Measurements from ENCODE around the gene ARAP3. TPM values are rescaled to one million over a fixed set of nuclear protein-coding genes. Genes with fewer than 3 reads are reported as not detected.

The ARAP3 gene
- total and polyA plus RNA-seq, 3 donors from 2014 or later = 4.0 to 4.8 (median 4.1) TPM

GRCh38 chr5:141663506-141663905 is 18.5 kb downstream of the ARAP3 start:
- no peaks in the 10 kb centered on the region for H3K27me3 ChIP-seq
- no peak for DNase-seq
- H3K27ac ChIP-seq = no peak overlapping the region
- no peak for TF ChIP-seq POLR2A (IDR thresholded peaks at IDR 0.05)
- TF ChIP-seq, protein P1, sequence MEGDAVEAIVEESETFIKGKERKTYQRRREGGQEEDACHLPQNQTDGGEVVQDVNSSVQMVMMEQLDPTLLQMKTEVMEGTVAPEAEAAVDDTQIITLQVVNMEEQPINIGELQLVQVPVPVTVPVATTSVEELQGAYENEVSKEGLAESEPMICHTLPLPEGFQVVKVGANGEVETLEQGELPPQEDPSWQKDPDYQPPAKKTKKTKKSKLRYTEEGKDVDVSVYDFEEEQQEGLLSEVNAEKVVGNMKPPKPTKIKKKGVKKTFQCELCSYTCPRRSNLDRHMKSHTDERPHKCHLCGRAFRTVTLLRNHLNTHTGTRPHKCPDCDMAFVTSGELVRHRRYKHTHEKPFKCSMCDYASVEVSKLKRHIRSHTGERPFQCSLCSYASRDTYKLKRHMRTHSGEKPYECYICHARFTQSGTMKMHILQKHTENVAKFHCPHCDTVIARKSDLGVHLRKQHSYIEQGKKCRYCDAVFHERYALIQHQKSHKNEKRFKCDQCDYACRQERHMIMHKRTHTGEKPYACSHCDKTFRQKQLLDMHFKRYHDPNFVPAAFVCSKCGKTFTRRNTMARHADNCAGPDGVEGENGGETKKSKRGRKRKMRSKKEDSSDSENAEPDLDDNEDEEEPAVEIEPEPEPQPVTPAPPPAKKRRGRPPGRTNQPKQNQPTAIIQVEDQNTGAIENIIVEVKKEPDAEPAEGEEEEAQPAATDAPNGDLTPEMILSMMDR (IDR thresholded peaks at IDR 0.05) = no peak
- intact Hi-C loops (cut with DNase I; ENCODE audit: low total_unique reads) = no loop called here
- H3K9me3 ChIP-seq = no peaks in the 10 kb centered on the region
- WGBS, 2 donors = 81 to 88% methylated on average over 8 of the region's 8 CpGs
- H3K4me3 ChIP-seq = no peak overlapping the region
- H3K4me1 ChIP-seq = no peaks in the 10 kb centered on the region
- H3K36me3 ChIP-seq (ENCODE audit: low read depth, missing control alignments) = no peaks in the 10 kb centered on the region

GRCh38 chr5:141662028-141662427 is 20.0 kb downstream of the ARAP3 start:
- WGBS, 2 donors = 85 to 87% methylated on average over 14 to 17 of the region's 17 CpGs
- TF ChIP-seq, protein P1 (IDR thresholded peaks at IDR 0.05) = no peak
- TF ChIP-seq POLR2A (IDR thresholded peaks at IDR 0.05) = no peak
- intact Hi-C loops (cut with DNase I; ENCODE audit: low total_unique reads) = no loop called here
- DNase-seq = no peak
- Histone ChIP-seq H3K4me3 (no peak overlapping the region), H3K27ac (no peak overlapping the region), H3K27me3 (no peaks in the 10 kb centered on the region), H3K36me3 (ENCODE audit: low read depth, missing control alignments) (no peaks in the 10 kb centered on the region), H3K4me1 (no peaks in the 10 kb centered on the region), H3K9me3 (no peaks in the 10 kb centered on the region)

DNA sequence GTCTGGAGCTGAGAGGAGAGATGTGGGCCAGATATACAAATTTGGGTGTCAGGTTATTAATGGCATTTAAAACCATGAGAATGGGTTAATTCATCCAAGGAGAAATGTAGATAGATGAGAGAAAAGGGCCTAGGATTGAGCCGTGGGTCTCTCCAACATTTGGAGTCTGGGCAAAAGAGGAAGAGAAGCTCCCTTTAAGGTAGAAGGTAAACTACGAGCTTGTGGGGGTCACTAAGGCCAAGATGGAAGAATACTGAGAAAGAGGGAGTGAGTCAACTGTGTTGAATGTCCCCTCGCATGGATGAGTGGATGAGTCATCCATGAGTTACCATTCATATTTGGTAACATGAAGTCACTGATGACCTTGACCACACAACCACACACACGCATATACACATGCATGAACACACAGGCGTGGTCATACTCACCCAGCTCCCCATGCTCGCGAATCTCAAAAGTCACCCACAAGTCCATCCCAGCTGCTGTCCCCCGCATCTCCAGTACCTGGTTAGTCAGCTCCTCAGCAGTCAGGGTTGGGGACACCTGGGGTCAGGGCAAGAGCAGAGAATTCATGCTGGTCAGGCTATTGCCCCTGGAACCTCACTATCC is 24.0 kb downstream of the ARAP3 start:
- Histone ChIP-seq H3K9me3 (no peaks in the 10 kb centered on the region), H3K27ac (no peak overlapping the region), H3K27me3 (no peaks in the 10 kb centered on the region), H3K4me3 (no peak overlapping the region), H3K4me1 (no peaks in the 10 kb centered on the region), H3K36me3 (ENCODE audit: low read depth, missing control alignments) (no peaks in the 10 kb centered on the region)
- TF ChIP-seq, protein P1 (IDR thresholded peaks at IDR 0.05) = no peak
- TF ChIP-seq POLR2A (IDR thresholded peaks at IDR 0.05) = no peak
- intact Hi-C loops (cut with DNase I; ENCODE audit: low total_unique reads) = no loop called here
- DNase-seq = no peak
- 86 to 87% methylated on average over 8 of the region's 8 CpGs for WGBS, 2 donors

GRCh38 chr5:141657404-141657803 is 24.6 kb downstream of the ARAP3 start:
- intact Hi-C loops (cut with DNase I; ENCODE audit: low total_unique reads) = no loop called here
- H3K27me3 ChIP-seq = no peaks in the 10 kb centered on the region
- H3K36me3 ChIP-seq (ENCODE audit: low read depth, missing control alignments) = no peaks in the 10 kb centered on the region
- no peak overlapping the region for H3K27ac ChIP-seq
- DNase-seq = no peak
- no peak for TF ChIP-seq POLR2A (IDR thresholded peaks at IDR 0.05)
- TF ChIP-seq, protein P1 (IDR thresholded peaks at IDR 0.05) = no peak
- no peaks in the 10 kb centered on the region for H3K4me1 ChIP-seq
- no peak overlapping the region for H3K4me3 ChIP-seq
- 88 to 94% methylated on average over 1 of the region's 1 CpG for WGBS, 2 donors
- H3K9me3 ChIP-seq = no peaks in the 10 kb centered on the region

DNA sequence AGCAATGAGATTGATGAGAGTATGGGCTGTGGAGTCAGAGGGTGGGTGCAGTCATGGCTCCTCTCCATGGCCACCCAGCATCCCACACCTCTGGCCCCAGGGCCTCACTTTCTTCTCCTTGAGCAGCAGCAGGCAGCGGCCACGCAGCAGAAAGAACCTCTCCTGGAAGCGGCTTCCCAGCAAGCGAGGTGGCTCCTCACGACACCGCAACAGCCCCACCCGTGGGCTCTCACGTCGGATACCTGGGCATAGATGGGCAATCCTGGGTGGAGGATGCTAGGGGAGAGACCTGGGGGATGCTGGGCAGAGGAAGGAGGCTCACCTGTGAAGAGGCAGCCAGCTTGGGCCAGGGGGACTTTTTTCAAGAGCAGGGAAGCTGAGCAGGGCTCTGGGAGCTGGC is 25.6 kb downstream of the ARAP3 start:
- H3K9me3 ChIP-seq = no peaks in the 10 kb centered on the region
- no peaks in the 10 kb centered on the region for H3K36me3 ChIP-seq (ENCODE audit: low read depth, missing control alignments)
- TF ChIP-seq, protein P1 (IDR thresholded peaks at IDR 0.05) = no peak
- TF ChIP-seq POLR2A (IDR thresholded peaks at IDR 0.05) = no peak
- intact Hi-C loops (cut with DNase I; ENCODE audit: low total_unique reads) = no loop called here
- H3K27me3 ChIP-seq = no peaks in the 10 kb centered on the region
- H3K4me1 ChIP-seq = no peaks in the 10 kb centered on the region
- 93 to 100% methylated on average over 2 to 9 of the region's 9 CpGs for WGBS, 2 donors
- no peak for DNase-seq
- no peak overlapping the region for H3K4me3 ChIP-seq
- no peak overlapping the region for H3K27ac ChIP-seq

Data from testis (tissue), 3 donors.